Measurements from ENCODE around the gene KDM4B.

- no peak for TF ChIP-seq ARNT (IDR thresholded peaks at IDR 0.05)
- TF ChIP-seq FOXK2 (IDR thresholded peaks at IDR 0.05) = no peak
- no peak for TF ChIP-seq FOXM1 (IDR thresholded peaks at IDR 0.05; ENCODE audit: borderline replicate concordance)
- no peak for TF ChIP-seq ELF4 (IDR thresholded peaks at IDR 0.05)
- no peak for TF ChIP-seq CTBP1 (IDR thresholded peaks at IDR 0.05; ENCODE audit: borderline replicate concordance)
- TF ChIP-seq ZNF384 (IDR thresholded peaks at IDR 0.05) = no peak
- no peak for TF ChIP-seq SP1 (IDR thresholded peaks at IDR 0.05)
- TF ChIP-seq SUZ12 (IDR thresholded peaks at IDR 0.05) = no peak
- TF ChIP-seq TARDBP (IDR thresholded peaks at IDR 0.05) = no peak
- TF ChIP-seq L3MBTL2 (conservative IDR thresholded peaks at IDR 0.05) = no peak
- no peak for TF ChIP-seq FOXA1 (IDR thresholded peaks at IDR 0.05)
Observed at GRCh38 chr19:5141129-5141849, 172.4 kb downstream of the KDM4B start.
